Cardiac muscle cell (in vitro differentiated cells and primary cell): ENCODE data around the gene RHOT1. TPM values are rescaled to one million over a fixed set of nuclear protein-coding genes. Genes with fewer than 3 reads are reported as not detected.
"Not testable (repeated sequence)": the region's sequence is repeated elsewhere in the genome, so short reads cannot be mapped to it uniquely, and the experiment has no call there.

ENCODE experiments used
- DNase-seq, 2 donors: peaks; one replicate each; pipeline versions ENCODE4 v3.0.0 to v3.0.0-alpha.2; 2010 to 2017; ENCODE audit warnings: low read depth in 1 of 2, low spot score in 1 of 2
- H3K27ac ChIP-seq: fragments of 200-600 bp; sonication (generic); 2 replicates; pipeline ENCODE4 v1.5.1; 2016
- H3K27me3 ChIP-seq: fragments of 200-600 bp; sonication (generic); 2 replicates; pipeline ENCODE4 v1.6.0; 2016; ENCODE audit warnings: control low read depth
- H3K36me3 ChIP-seq: fragments of 200-600 bp; sonication (generic); 2 replicates; pipeline ENCODE4 v1.5.1; 2016; ENCODE audit warnings: control low read depth
- H3K4me1 ChIP-seq: fragments of 200-600 bp; sonication (generic); 2 replicates; pipeline ENCODE4 v1.8.1; 2017; ENCODE audit warnings: low read depth, mild to moderate bottlenecking, mixed run types
- H3K4me3 ChIP-seq: fragments of 200-600 bp; sonication (generic); 2 replicates; pipeline ENCODE4 v1.5.1; 2016; ENCODE audit warnings: mild to moderate bottlenecking
- H3K9me3 ChIP-seq: fragments of 200-600 bp; sonication (generic); 2 replicates; pipeline ENCODE4 v1.5.1; 2017; ENCODE audit warnings: low read depth, mild to moderate bottlenecking, control low read depth
- polyA plus RNA-seq: library from polyadenylated mRNA; unstranded; fragments of >200 nt; fragmentation: Nextera tagmentation; extraction: Ambion mirVana; gene quantifications from 2 replicates; pipeline ENCODE4 v1.2.1, GENCODE V29; 2016
- total RNA-seq: library from RNA; depleted of rRNA; stranded (reverse); fragments of >200 nt; gene quantifications from 2 replicates; pipeline ENCODE4 v1.2.3, GENCODE V29; 2016
- TF ChIP-seq, protein P1 (sequence below): IDR thresholded peaks from 2 replicates; pipeline ENCODE4 v1.5.1; 2012; ENCODE audit warnings: low read depth, mild to moderate bottlenecking, low read length

Gene RHOT1
- total and polyA plus RNA-seq, 2 experiments from 2014 or later = 47.1 to 62.0 TPM

DNA sequence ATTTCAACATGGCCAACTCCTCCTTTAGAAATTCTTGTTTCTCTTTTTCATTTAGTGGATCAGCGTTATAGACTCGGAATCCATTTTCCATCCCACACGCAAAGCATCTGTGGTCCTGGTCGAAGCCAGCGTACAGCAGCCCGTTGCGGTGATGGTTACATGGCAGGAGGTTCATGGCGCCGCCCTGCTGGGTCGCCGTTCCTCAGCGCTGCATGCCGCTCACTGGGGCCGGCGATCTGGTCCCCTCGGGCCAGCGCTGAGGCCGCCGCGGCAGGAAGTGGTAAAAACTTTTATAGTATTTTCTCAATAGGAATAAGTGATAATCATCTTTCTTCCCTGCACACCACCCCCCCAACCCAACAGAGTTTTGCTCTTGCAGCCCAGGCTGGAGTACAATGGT, 29.9 kb upstream of the RHOT1 start:
- Histone ChIP-seq H3K4me3 (no peak overlapping the region), H3K36me3 (no peaks in the 10 kb centered on the region), H3K27ac (no peak overlapping the region), H3K27me3 (no peaks in the 10 kb centered on the region), H3K4me1 (no peaks in the 10 kb centered on the region), H3K9me3 (no peaks in the 10 kb centered on the region)
- TF ChIP-seq, protein P1, sequence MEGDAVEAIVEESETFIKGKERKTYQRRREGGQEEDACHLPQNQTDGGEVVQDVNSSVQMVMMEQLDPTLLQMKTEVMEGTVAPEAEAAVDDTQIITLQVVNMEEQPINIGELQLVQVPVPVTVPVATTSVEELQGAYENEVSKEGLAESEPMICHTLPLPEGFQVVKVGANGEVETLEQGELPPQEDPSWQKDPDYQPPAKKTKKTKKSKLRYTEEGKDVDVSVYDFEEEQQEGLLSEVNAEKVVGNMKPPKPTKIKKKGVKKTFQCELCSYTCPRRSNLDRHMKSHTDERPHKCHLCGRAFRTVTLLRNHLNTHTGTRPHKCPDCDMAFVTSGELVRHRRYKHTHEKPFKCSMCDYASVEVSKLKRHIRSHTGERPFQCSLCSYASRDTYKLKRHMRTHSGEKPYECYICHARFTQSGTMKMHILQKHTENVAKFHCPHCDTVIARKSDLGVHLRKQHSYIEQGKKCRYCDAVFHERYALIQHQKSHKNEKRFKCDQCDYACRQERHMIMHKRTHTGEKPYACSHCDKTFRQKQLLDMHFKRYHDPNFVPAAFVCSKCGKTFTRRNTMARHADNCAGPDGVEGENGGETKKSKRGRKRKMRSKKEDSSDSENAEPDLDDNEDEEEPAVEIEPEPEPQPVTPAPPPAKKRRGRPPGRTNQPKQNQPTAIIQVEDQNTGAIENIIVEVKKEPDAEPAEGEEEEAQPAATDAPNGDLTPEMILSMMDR = no peak
- no peak for DNase-seq

DNA sequence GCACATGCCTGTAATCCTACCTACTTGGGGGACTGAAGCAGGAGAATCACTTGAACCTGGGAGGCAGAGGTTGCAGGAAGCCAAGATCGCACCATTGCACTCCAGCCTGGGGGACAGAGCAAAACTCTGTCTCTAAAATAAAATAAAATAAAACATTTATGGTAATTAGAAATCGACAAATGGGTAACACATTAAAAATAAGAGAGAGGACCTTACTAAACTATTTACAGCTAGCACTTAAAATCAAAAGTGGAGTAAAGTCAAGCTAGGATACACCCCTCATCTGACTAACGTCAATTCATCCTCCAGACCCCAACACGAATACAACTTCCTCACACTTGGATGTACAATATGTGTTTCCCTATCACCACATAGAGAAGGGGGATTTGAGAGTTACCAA, 27.8 kb upstream of the RHOT1 start:
- H3K27ac ChIP-seq = no peak overlapping the region
- H3K4me3 ChIP-seq = no peak overlapping the region
- TF ChIP-seq, protein P1 = no peak
- no peak for DNase-seq
- no peaks in the 10 kb centered on the region for H3K9me3 ChIP-seq
- H3K4me1 ChIP-seq = no peaks in the 10 kb centered on the region
- H3K27me3 ChIP-seq = no peaks in the 10 kb centered on the region
- no peaks in the 10 kb centered on the region for H3K36me3 ChIP-seq

DNA sequence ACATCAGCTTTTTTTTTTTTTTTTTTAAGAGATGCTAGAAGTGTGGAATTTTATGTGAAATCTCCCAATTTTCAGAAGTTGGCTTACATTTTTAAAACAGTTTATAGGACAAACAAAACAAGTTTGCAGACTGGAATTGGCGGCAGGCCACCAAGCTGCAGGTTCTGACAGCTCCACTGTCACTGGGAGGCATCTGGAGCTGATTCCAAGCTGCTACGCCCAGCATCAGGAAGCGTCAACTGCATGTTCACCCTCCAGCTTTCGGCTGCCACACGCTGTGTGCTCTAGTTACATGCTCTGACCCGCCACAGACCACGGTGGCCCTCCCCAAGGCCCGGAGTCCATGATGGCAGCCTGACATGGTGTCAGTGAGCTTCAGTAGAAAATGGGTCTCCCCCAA, 26.8 kb upstream of the RHOT1 start:
- not testable (repeated sequence) for H3K4me1 ChIP-seq, DNase-seq, H3K36me3 ChIP-seq, H3K27ac ChIP-seq, H3K4me3 ChIP-seq, H3K9me3 ChIP-seq, H3K27me3 ChIP-seq

DNA sequence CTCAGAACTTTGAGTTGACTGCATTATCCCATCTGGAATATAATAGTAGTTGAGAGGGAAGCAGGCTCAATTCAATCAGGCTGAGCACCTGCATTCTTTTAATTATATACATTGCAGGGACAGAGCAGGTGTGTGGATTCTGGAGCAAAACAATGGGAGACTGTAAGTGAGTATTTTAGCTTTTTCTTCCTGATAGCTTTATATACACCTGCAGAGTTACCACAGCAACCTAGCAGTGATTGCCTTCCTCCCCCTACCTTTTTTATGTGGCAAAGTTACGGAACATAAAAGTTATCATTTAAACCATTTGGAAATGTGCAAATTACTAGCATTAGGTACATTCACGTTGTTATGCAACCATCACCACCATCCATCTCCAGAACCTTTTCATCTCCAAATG, 25.4 kb upstream of the RHOT1 start:
- TF ChIP-seq, protein P1 = no peak
- H3K4me3 ChIP-seq = no peak overlapping the region
- no peaks in the 10 kb centered on the region for H3K9me3 ChIP-seq

GRCh38 chr17:32117399-32117798, 24.9 kb upstream of the RHOT1 start:
- Histone ChIP-seq H3K27me3 (no peaks in the 10 kb centered on the region), H3K36me3 (no peaks in the 10 kb centered on the region), H3K4me3 (no peak overlapping the region), H3K4me1 (no peaks in the 10 kb centered on the region), H3K9me3 (no peaks in the 10 kb centered on the region), H3K27ac (no peak overlapping the region)
- no peak for DNase-seq
- TF ChIP-seq, protein P1 = no peak

More for the DNA sequence above, 25.4 kb upstream of the RHOT1 start:
- no peaks in the 10 kb centered on the region for H3K4me1 ChIP-seq
- no peaks in the 10 kb centered on the region for H3K36me3 ChIP-seq
- no peak for DNase-seq
- no peak overlapping the region for H3K27ac ChIP-seq
- no peaks in the 10 kb centered on the region for H3K27me3 ChIP-seq

- H3K4me1 ChIP-seq, DNase-seq, H3K36me3 ChIP-seq, H3K9me3 ChIP-seq, H3K4me3 ChIP-seq, H3K27me3 ChIP-seq, H3K27ac ChIP-seq: not testable (repeated sequence)
These were observed 24.2 kb upstream of the RHOT1 start for GRCh38 chr17:32118088-32118487.

DNA sequence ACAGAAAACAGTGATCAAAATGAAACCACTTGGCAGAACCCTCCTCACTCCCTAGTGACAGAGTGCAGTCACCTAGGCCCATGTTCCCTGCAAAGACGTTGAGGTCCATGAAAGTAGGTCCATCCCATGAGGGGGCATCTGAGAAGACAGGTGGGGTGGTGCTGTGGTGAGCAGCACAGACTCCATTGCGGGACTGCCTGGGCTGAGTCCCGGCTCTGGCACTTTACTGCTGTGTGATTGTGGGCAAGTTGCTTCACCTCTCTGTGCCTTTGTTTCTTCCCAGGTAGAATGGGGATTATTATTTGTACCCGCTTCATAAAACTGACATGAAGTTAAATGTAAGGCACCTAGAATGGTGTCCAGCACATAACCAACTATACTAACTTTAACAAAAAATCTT, 23.5 kb upstream of the RHOT1 start:
- H3K4me1 ChIP-seq = no peaks in the 10 kb centered on the region
- H3K4me3 ChIP-seq = no peak overlapping the region
- no peaks in the 10 kb centered on the region for H3K27me3 ChIP-seq
- H3K36me3 ChIP-seq = no peaks in the 10 kb centered on the region
- H3K27ac ChIP-seq = no peak overlapping the region
- TF ChIP-seq, protein P1 = no peak
- no peak for DNase-seq
- H3K9me3 ChIP-seq = no peaks in the 10 kb centered on the region
